A549 (cell line): ENCODE results near the gene ERGIC1. TPM values are rescaled to one million over a fixed set of nuclear protein-coding genes. Genes with fewer than 3 reads are reported as not detected.

Experiments
- ATAC-seq, 2 experiments: fragments of 200-7000 bp in 1 of 2; fragments of >200 bp in 1 of 2; cut with Nextera tagmentation in 1 of 2; cut with Tn5 transposase in 1 of 2; 3 replicates each; pipeline versions ENCODE4 v1.8.0 to v1.9.1; 2018 to 2020; ENCODE audit warnings: mild to moderate bottlenecking in 1 of 2, moderate library complexity in 1 of 2
- CTCF ChIA-PET: fragments of 300-600 bp; sonication (Branson Sonifier 250); formaldehyde crosslinking; extraction: SDS; loops from one replicate; lab custom pipeline; 2021; ENCODE audit warnings: antibody characterized with exemption, inconsistent platforms; lab: Yijun Ruan, JAX
- POLR2A ChIA-PET: fragments of 350-600 bp; formaldehyde crosslinking; extraction: SDS; loops from one replicate; lab custom pipeline; 2021; ENCODE audit warnings: antibody characterized with exemption, inconsistent platforms; lab: Yijun Ruan, JAX
- DNase-seq, 2 experiments: peaks; one replicate each; pipeline versions ENCODE4 v3.0.0 to v3.0.0-alpha.2; 2011 to 2016; ENCODE audit warnings: low read depth in 1 of 2, low spot score in 1 of 2
- FAIRE-seq: peaks from 2 replicates; lab custom pipeline; 2011; peaks lifted over from hg19 to GRCh38; lab: Jason Lieb, UNC
- H3K27ac ChIP-seq, 2 experiments: fragments of >200 bp; sonication (Bioruptor Twin); formaldehyde crosslinking; 3 replicates each; pipeline ENCODE4 v1.5.1; 2016 to 2017
- H3K4me1 ChIP-seq: fragments of >200 bp; sonication (Bioruptor Twin); formaldehyde crosslinking; 3 replicates; pipeline ENCODE4 v1.6.1; 2016
- H3K4me2 ChIP-seq: fragments of >200 bp; sonication (Bioruptor Twin); formaldehyde crosslinking; 3 replicates; pipeline ENCODE4 v1.6.1; 2016
- H3K4me3 ChIP-seq: fragments of >200 bp; sonication (Bioruptor Twin); formaldehyde crosslinking; 3 replicates; pipeline ENCODE4 v1.5.1; 2016
- H3K9me3 ChIP-seq: fragments of >200 bp; sonication (Bioruptor Twin); formaldehyde crosslinking; 3 replicates; pipeline ENCODE4 v1.6.1; 2016
- BHLHE40 ChIP-seq: IDR thresholded peaks from 2 replicates; pipeline ENCODE4 v1.6.1; 2012; ENCODE audit warnings: low read depth, low read length, inconsistent platforms
- EP300 ChIP-seq, 2 experiments: fragments of >200 bp; sonication (Bioruptor Twin); formaldehyde crosslinking; IDR thresholded peaks; 2 replicates in 1 of 2; 3 replicates in 1 of 2; pipeline ENCODE4 v1.6.1; 2016 to 2017
- TFCP2L1 ChIP-seq: fragments of 250-450 bp; sonication (Bioruptor Pico); IDR thresholded peaks from 2 replicates; pipeline ENCODE4 v1.5.0; 2021; ENCODE audit warnings: mild to moderate bottlenecking
- WGBS: methylation state at CpG from one replicate; pipeline ENCODE4 v1.1.6; 2017; ENCODE audit errors: missing lambda C conversion rate; 5-methylcytosine and 5-hydroxymethylcytosine counted together
- polyA plus RNA-seq, 4 experiments: library from polyadenylated mRNA; depleted of rRNA in 3 of 4; stranded (reverse); fragments of >200 nt; fragmentation: RNase III in 1 of 4; extraction: RNeasy Plus Mini Kit Qiagen cat#74134 plus additional on column Dnase treatment in 1 of 4; gene quantifications; 2 replicates in 3 of 4; 3 replicates in 1 of 4; pipeline ENCODE4 v1.2.3, GENCODE V29; 2011 to 2017
- small RNA-seq, 6 experiments: library from RNA; depleted of rRNA; stranded (forward); fragments of <200 nt; gene quantifications; one replicate each; pipeline ENCODE3, GENCODE V24; 2012

ERGIC1 gene
- polyA plus RNA-seq, 2 of the 4 experiments (the other 2 are of a cell fraction) = 176 to 304 TPM

DNA sequence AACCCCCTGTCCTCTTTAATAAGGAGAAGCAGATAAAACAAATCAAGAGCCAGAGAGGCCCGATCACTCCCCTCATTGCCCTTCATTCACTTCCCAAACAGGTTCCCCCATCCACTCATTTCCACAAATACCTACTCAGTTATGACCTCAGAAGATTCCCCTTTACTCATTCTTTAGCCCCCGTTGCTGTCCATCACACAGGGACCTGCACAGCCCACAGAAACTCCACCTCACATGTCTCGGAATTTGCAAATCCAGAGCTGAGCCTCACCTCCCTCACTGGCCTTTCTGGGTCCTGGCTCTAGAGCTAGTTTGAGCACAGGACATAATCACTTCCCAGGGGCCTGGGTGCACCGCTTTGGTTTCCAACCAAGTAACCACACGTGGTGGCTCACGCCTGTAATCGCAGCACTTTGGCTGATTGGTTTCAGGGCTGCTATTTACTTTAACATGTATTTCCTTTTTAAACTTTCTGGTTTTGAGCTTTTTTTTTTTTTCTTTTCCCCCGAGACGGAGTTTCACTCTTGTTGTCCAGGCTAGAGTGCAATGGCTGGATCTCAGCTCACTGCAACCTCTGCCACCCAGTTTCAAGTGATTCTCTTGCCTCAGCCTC lies 167.3 kb downstream of the ERGIC1 start:
- ATAC-seq = no peak
- no peak overlapping the region for H3K4me2 ChIP-seq
- H3K27ac ChIP-seq = no peak overlapping the region
- no peak for FAIRE-seq
- no peaks in the 10 kb centered on the region for H3K9me3 ChIP-seq
- 93% methylated on average over 9 of the region's 9 CpGs for WGBS
- peaks cover 20% of the 10 kb centered on the region; the same call in 2 of the 3 replicates for H3K4me1 ChIP-seq
- TF ChIP-seq TFCP2L1 (CRISPR knock-in tag) = no peak
- no peak for TF ChIP-seq EP300 (IDR thresholded peaks at IDR 0.05)
- TF ChIP-seq BHLHE40 = no peak
- POLR2A ChIA-PET = interaction anchor here (1.5 kb wide), 1 partner anchor 18 kb away, joined by 5 read pairs; the partner anchor contains the start of gene ATP6V0E1
- no peak for DNase-seq
- CTCF ChIA-PET = interaction anchor here (0.8 to 3.3 kb wide), 3 partner anchors 9 to 41 kb away, joined by 3 to 9 read pairs (median 5); no protein-coding TSS in a partner anchor
- H3K4me3 ChIP-seq = no peak overlapping the region

Small RNA genes within 50 kb of the gene (small RNA-seq; reads per million reads assigned to genes)
- 0 reads per million in 6 experiments for gene AC022217.4

Other genes starting within 250 kb of the ERGIC1 start
- 0.89 and 1.3 TPM in 2 replicates for gene NEURL1B, start 193.0 kb upstream of the ERGIC1 start, polyA plus RNA-seq (2011; rRNA removed)
- gene NEURL1B, start 193.0 kb upstream of the ERGIC1 start, polyA plus RNA-seq (2017; fragmentation: RNase III; extraction: RNeasy Plus Mini Kit Qiagen cat#74134 plus additional on column Dnase treatment) = 1.8 to 2.2 TPM (median 2.1 TPM) in 3 replicates
- gene DUSP1, start 63.1 kb upstream of the ERGIC1 start, polyA plus RNA-seq (2011; rRNA removed) = 525 and 594 TPM in 2 replicates
- gene DUSP1, start 63.1 kb upstream of the ERGIC1 start, polyA plus RNA-seq (2017; fragmentation: RNase III; extraction: RNeasy Plus Mini Kit Qiagen cat#74134 plus additional on column Dnase treatment) = 191 to 207 TPM (median 203 TPM) in 3 replicates
- 109 and 157 TPM in 2 replicates for gene RPL26L1, start 125.2 kb downstream of the ERGIC1 start, polyA plus RNA-seq (2011; rRNA removed)
- 146 to 160 TPM (median 150 TPM) in 3 replicates for gene RPL26L1, start 125.2 kb downstream of the ERGIC1 start, polyA plus RNA-seq (2017; fragmentation: RNase III; extraction: RNeasy Plus Mini Kit Qiagen cat#74134 plus additional on column Dnase treatment)
- 297 and 389 TPM in 2 replicates for gene ATP6V0E1, start 149.5 kb downstream of the ERGIC1 start, polyA plus RNA-seq (2011; rRNA removed)
- 323 to 344 TPM (median 328 TPM) in 3 replicates for gene ATP6V0E1, start 149.5 kb downstream of the ERGIC1 start, polyA plus RNA-seq (2017; fragmentation: RNase III; extraction: RNeasy Plus Mini Kit Qiagen cat#74134 plus additional on column Dnase treatment)
- 7.2 and 8.3 TPM in 2 replicates for gene CREBRF, start 222.1 kb downstream of the ERGIC1 start, polyA plus RNA-seq (2011; rRNA removed)
- gene CREBRF, start 222.1 kb downstream of the ERGIC1 start, polyA plus RNA-seq (2017; fragmentation: RNase III; extraction: RNeasy Plus Mini Kit Qiagen cat#74134 plus additional on column Dnase treatment) = 1.1 to 1.8 TPM (median 1.4 TPM) in 3 replicates